ENCODE results near the gene MCMBP.

DNA sequence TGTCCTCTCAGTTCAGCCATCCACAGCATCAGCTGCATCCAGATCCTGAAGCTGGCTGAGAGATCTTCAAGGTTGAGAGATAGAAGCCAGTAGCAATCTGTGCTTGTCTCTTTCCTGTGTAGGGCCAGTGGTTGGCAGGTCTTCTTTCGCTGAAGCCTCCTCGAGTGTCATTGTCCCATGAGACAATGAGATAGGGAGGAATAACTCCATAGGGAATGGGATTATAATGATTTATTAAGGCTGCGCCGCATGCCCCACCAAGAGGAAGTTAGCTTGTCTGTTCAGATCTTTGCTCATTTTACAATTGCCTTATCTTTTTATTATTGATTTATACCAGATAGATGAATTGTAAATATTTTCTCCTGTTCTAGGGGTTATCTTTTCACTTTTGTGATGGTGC is 61.5 kb downstream of the MCMBP start:
- no peak for TF ChIP-seq POLR2A (IDR thresholded peaks at IDR 0.05; ENCODE audit: low read depth, low read length)
- TF ChIP-seq, protein P1, sequence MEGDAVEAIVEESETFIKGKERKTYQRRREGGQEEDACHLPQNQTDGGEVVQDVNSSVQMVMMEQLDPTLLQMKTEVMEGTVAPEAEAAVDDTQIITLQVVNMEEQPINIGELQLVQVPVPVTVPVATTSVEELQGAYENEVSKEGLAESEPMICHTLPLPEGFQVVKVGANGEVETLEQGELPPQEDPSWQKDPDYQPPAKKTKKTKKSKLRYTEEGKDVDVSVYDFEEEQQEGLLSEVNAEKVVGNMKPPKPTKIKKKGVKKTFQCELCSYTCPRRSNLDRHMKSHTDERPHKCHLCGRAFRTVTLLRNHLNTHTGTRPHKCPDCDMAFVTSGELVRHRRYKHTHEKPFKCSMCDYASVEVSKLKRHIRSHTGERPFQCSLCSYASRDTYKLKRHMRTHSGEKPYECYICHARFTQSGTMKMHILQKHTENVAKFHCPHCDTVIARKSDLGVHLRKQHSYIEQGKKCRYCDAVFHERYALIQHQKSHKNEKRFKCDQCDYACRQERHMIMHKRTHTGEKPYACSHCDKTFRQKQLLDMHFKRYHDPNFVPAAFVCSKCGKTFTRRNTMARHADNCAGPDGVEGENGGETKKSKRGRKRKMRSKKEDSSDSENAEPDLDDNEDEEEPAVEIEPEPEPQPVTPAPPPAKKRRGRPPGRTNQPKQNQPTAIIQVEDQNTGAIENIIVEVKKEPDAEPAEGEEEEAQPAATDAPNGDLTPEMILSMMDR (IDR thresholded peaks at IDR 0.05; ENCODE audit: extremely low read depth in 1 of 2, insufficient read depth in 1 of 2, low read depth in 1 of 2, low read length in 2 of 2) = no peak
- TF ChIP-seq, protein P2, sequence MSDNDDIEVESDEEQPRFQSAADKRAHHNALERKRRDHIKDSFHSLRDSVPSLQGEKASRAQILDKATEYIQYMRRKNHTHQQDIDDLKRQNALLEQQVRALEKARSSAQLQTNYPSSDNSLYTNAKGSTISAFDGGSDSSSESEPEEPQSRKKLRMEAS (IDR thresholded peaks at IDR 0.05; ENCODE audit: insufficient read depth, insufficient read length) = no peak
- TF ChIP-seq MYC (IDR thresholded peaks at IDR 0.05; ENCODE audit: low read depth, low read length) = no peak
- TF ChIP-seq JUN (IDR thresholded peaks at IDR 0.05; ENCODE audit: borderline replicate concordance, insufficient read depth, insufficient read length, low read depth) = no peak

Measured in endothelial cell of umbilical vein (primary cell).